Nephron (organoid): ENCODE data around the gene EPS8L3.

Experiments
- H3K27ac Mint-ChIP-seq, 3 experiments: 2 replicates each; pipeline ENCODE4 v1.8.0; 2020; ENCODE audit warnings: mixed read lengths in 3 of 3, mild to moderate bottlenecking in 2 of 3, moderate library complexity in 1 of 3
- H3K27me3 Mint-ChIP-seq: 2 replicates; pipeline ENCODE4 v1.8.0; 2021; ENCODE audit warnings: low read depth, mild to moderate bottlenecking, moderate library complexity, mixed read lengths
- H3K36me3 Mint-ChIP-seq: 2 replicates; pipeline ENCODE4 v1.8.0; 2020; ENCODE audit warnings: low read depth, mixed read lengths
- H3K4me1 Mint-ChIP-seq: 2 replicates; pipeline ENCODE4 v1.8.0; 2020; ENCODE audit warnings: mixed read lengths
- H3K4me3 Mint-ChIP-seq, 3 experiments: 2 replicates each; pipeline ENCODE4 v1.8.0; 2020; ENCODE audit warnings: mild to moderate bottlenecking in 3 of 3, mixed read lengths in 3 of 3, moderate library complexity in 2 of 3
- H3K9me3 Mint-ChIP-seq: 2 replicates; pipeline ENCODE4 v1.8.0; 2020; ENCODE audit warnings: mixed read lengths
- CTCF ChIP-seq, 3 experiments: fragments of 200-600 bp; sonication (generic); IDR thresholded peaks; one replicate each; pipeline ENCODE4 v1.5.0; 2021; ENCODE audit warnings: antibody characterized with exemption in 3 of 3; ENCODE audit not compliant: unreplicated experiment in 3 of 3

Gene EPS8L3

GRCh38 chr1:109794319-109795132, 30.8 kb upstream of the EPS8L3 start:
- Mint-ChIP-seq H3K27me3 (no peaks in the 10 kb centered on the region), H3K4me3 (peak overlapping the region in 1 of 3 experiments; percentile 20), H3K27ac (peak overlapping the region; percentile 35 to 94 (median 43)), H3K9me3 (no peaks in the 10 kb centered on the region), H3K4me1 (peaks cover 58% of the 10 kb centered on the region), H3K36me3 (no peaks in the 10 kb centered on the region)
- TF ChIP-seq CTCF (IDR thresholded peaks at IDR 0.05; ENCODE audit: unreplicated experiment in 3 of 3) = no peak

- no peaks in the 10 kb centered on the region for H3K36me3 Mint-ChIP-seq
- no peaks in the 10 kb centered on the region for H3K9me3 Mint-ChIP-seq
- peaks cover 60% of the 10 kb centered on the region for H3K4me1 Mint-ChIP-seq
- H3K4me3 Mint-ChIP-seq = peak overlapping the region in 2 of 3 experiments; percentile 12 to 37
- H3K27ac Mint-ChIP-seq = peak overlapping the region; percentile 94 to 97 (median 95)
- no peak for TF ChIP-seq CTCF (IDR thresholded peaks at IDR 0.05; ENCODE audit: unreplicated experiment in 3 of 3)
- peaks cover 5% of the 10 kb centered on the region for H3K27me3 Mint-ChIP-seq
Measured at GRCh38 chr1:109793486-109794318, 30.0 kb upstream of the EPS8L3 start.

GRCh38 chr1:109793089-109793485, 29.4 kb upstream of the EPS8L3 start:
- no peaks in the 10 kb centered on the region for H3K9me3 Mint-ChIP-seq

GRCh38 chr1:109792056-109792831, 28.5 kb upstream of the EPS8L3 start:
- Mint-ChIP-seq H3K27me3 (peaks cover 5% of the 10 kb centered on the region), H3K4me1 (peaks cover 60% of the 10 kb centered on the region), H3K36me3 (no peaks in the 10 kb centered on the region), H3K4me3 (peak overlapping the region; percentile 33 to 50 (median 38)), H3K27ac (peak overlapping the region; percentile 94 to 97 (median 95)), H3K9me3 (no peaks in the 10 kb centered on the region)
- TF ChIP-seq CTCF (IDR thresholded peaks at IDR 0.05; ENCODE audit: unreplicated experiment in 3 of 3) = peak; percentile 53 to 60 (median 54)

More at GRCh38 chr1:109793089-109793485, 29.4 kb upstream of the EPS8L3 start:
- peaks cover 60% of the 10 kb centered on the region for H3K4me1 Mint-ChIP-seq
- no peaks in the 10 kb centered on the region for H3K36me3 Mint-ChIP-seq
- H3K27me3 Mint-ChIP-seq = peaks cover 5% of the 10 kb centered on the region
- peak overlapping the region in 1 of 3 experiments; percentile 37 for H3K4me3 Mint-ChIP-seq
- no peak for TF ChIP-seq CTCF (IDR thresholded peaks at IDR 0.05; ENCODE audit: unreplicated experiment in 3 of 3)
- peak overlapping the region; percentile 94 to 97 (median 95) for H3K27ac Mint-ChIP-seq

- TF ChIP-seq CTCF (IDR thresholded peaks at IDR 0.05; ENCODE audit: unreplicated experiment in 3 of 3) = no peak
- H3K4me1 Mint-ChIP-seq = peaks cover 59% of the 10 kb centered on the region
- peak overlapping the region; percentile 94 to 97 (median 95) for H3K27ac Mint-ChIP-seq
- H3K27me3 Mint-ChIP-seq = peaks cover 5% of the 10 kb centered on the region
- H3K4me3 Mint-ChIP-seq = no peak overlapping the region
- H3K9me3 Mint-ChIP-seq = no peaks in the 10 kb centered on the region
- H3K36me3 Mint-ChIP-seq = no peaks in the 10 kb centered on the region
Measured at GRCh38 chr1:109791495-109792043, 27.8 kb upstream of the EPS8L3 start.
